HG03460 (cell line): Measurements from ENCODE around the gene RBPJ.
"Not testable (repeated sequence)": the region's sequence is repeated elsewhere in the genome, so short reads cannot be mapped to it uniquely, and the experiment has no call there.

ENCODE experiments used
- ATAC-seq: cut with Tn5 transposase; IDR thresholded peaks from one replicate; pipeline ENCODE4 v1.9.1; 2021; ENCODE audit not compliant: unreplicated experiment

Gene RBPJ

GRCh38 chr4:26331380-26331950, 10.7 kb downstream of the RBPJ start:
- no peak for ATAC-seq

- no peak for ATAC-seq
Measured at GRCh38 chr4:26334366-26334765, 13.6 kb downstream of the RBPJ start.

GRCh38 chr4:26337612-26338011, 16.8 kb downstream of the RBPJ start:
- ATAC-seq = no peak

- no peak for ATAC-seq
Measured at GRCh38 chr4:26342328-26343037, 21.7 kb downstream of the RBPJ start.

- ATAC-seq = no peak
Measured at GRCh38 chr4:26343038-26343398, 22.2 kb downstream of the RBPJ start.

GRCh38 chr4:26344901-26345564, 24.2 kb downstream of the RBPJ start:
- no peak for ATAC-seq

- ATAC-seq = no peak
Measured at GRCh38 chr4:26345565-26345938, 24.7 kb downstream of the RBPJ start.

- no peak for ATAC-seq
Measured at GRCh38 chr4:26346203-26346620, 25.4 kb downstream of the RBPJ start.

GRCh38 chr4:26349496-26349895, 28.7 kb downstream of the RBPJ start:
- no peak for ATAC-seq

GRCh38 chr4:26351685-26352084, 30.9 kb downstream of the RBPJ start:
- no peak for ATAC-seq

- no peak for ATAC-seq
Measured at GRCh38 chr4:26354491-26354890, 33.7 kb downstream of the RBPJ start.

GRCh38 chr4:26355392-26356052, 34.7 kb downstream of the RBPJ start:
- no peak for ATAC-seq

- peak; percentile 59 for ATAC-seq
Measured at GRCh38 chr4:26356081-26356501, 35.3 kb downstream of the RBPJ start.

GRCh38 chr4:26359521-26359920, 38.7 kb downstream of the RBPJ start:
- not testable (repeated sequence) for ATAC-seq

- ATAC-seq = no peak
Measured at GRCh38 chr4:26360273-26360672, 39.5 kb downstream of the RBPJ start.

GRCh38 chr4:26360864-26361263, 40.0 kb downstream of the RBPJ start:
- no peak for ATAC-seq

- ATAC-seq = no peak
Measured at GRCh38 chr4:26361297-26361696, 40.5 kb downstream of the RBPJ start.

GRCh38 chr4:26362745-26363439, 42.1 kb downstream of the RBPJ start:
- no peak for ATAC-seq

- ATAC-seq = peak; percentile 68
Measured at GRCh38 chr4:26365537-26366150, 44.8 kb downstream of the RBPJ start.

- ATAC-seq = no peak
Measured at GRCh38 chr4:26367811-26368210, 47.0 kb downstream of the RBPJ start.

GRCh38 chr4:26368685-26369084, 47.9 kb downstream of the RBPJ start:
- no peak for ATAC-seq
